Measurements from ENCODE around the gene MARVELD3. TPM values are rescaled to one million over a fixed set of nuclear protein-coding genes. Genes with fewer than 3 reads are reported as not detected.

Gene MARVELD3
- total RNA-seq, 1 donor from 2014 or later, result 2.2 TPM

DNA sequence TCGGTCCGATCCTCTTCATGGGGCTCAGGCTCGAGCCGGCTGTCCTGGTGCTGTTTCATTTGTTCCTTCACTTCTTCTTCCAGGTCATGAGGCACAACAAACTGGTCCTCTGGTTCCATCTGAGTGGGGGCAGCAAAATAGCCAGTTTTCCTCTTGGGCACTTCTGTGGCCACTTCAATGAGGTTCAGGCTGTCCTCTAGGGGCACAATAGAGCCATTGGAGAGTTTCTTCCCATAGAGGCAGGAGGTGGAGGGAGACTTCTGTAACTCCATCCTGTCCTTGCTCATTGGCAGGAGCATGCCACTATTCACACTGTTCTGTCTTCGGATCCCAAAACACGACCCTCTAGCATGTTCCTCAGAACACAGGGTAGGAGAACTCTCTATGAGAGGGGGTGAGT, 22.9 kb downstream of the MARVELD3 start:
- Histone ChIP-seq H3K4me1 (peaks cover 5% of the 10 kb centered on the region), H4K20me1 (ENCODE audit: low read depth) (no peaks in the 10 kb centered on the region), H3K79me2 (ENCODE audit: low read depth) (no peaks in the 10 kb centered on the region), H3F3A (ENCODE audit: low read depth) (peaks cover 6% of the 10 kb centered on the region), H3K9ac (no peak overlapping the region), H3K36me3 (peaks cover 3% of the 10 kb centered on the region), H3K27ac (no peak overlapping the region), H3K4me3 (no peak overlapping the region), H2AFZ (replicated peaks) (no peak overlapping the region), H3K27me3 (no peaks in the 10 kb centered on the region), H3K4me2 (no peak overlapping the region), H3K9me3 (ENCODE audit: low read depth) (no peaks in the 10 kb centered on the region)
- H3K4me3 Mint-ChIP-seq, result no peak overlapping the region
- H3K27ac Mint-ChIP-seq, result no peak overlapping the region
- H3K36me3 Mint-ChIP-seq, result peaks cover 26% of the 10 kb centered on the region
- no peaks in the 10 kb centered on the region for H3K9me3 Mint-ChIP-seq
- no peaks in the 10 kb centered on the region for H3K4me1 Mint-ChIP-seq
- DNase-seq (ENCODE audit: low spot score), result peak; percentile 33
- TF ChIP-seq EZH2phosphoT487 (IDR thresholded peaks at IDR 0.05) (no peak), EZH2 (IDR thresholded peaks at IDR 0.05) (no peak)
- TF ChIP-seq, protein P1, sequence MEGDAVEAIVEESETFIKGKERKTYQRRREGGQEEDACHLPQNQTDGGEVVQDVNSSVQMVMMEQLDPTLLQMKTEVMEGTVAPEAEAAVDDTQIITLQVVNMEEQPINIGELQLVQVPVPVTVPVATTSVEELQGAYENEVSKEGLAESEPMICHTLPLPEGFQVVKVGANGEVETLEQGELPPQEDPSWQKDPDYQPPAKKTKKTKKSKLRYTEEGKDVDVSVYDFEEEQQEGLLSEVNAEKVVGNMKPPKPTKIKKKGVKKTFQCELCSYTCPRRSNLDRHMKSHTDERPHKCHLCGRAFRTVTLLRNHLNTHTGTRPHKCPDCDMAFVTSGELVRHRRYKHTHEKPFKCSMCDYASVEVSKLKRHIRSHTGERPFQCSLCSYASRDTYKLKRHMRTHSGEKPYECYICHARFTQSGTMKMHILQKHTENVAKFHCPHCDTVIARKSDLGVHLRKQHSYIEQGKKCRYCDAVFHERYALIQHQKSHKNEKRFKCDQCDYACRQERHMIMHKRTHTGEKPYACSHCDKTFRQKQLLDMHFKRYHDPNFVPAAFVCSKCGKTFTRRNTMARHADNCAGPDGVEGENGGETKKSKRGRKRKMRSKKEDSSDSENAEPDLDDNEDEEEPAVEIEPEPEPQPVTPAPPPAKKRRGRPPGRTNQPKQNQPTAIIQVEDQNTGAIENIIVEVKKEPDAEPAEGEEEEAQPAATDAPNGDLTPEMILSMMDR (IDR thresholded peaks at IDR 0.05), result peak; percentile 53
- H3K27me3 Mint-ChIP-seq (ENCODE audit: insufficient read depth, low read depth), result peaks cover 3% of the 10 kb centered on the region

- Histone ChIP-seq H2AFZ (replicated peaks) (no peak overlapping the region), H3K79me2 (ENCODE audit: low read depth) (no peaks in the 10 kb centered on the region), H3K9me3 (ENCODE audit: low read depth) (no peaks in the 10 kb centered on the region), H3F3A (ENCODE audit: low read depth) (peaks cover 6% of the 10 kb centered on the region), H3K36me3 (peaks cover 3% of the 10 kb centered on the region), H3K27ac (no peak overlapping the region), H3K27me3 (no peaks in the 10 kb centered on the region), H3K4me3 (no peak overlapping the region), H3K4me2 (no peak overlapping the region), H4K20me1 (ENCODE audit: low read depth) (no peaks in the 10 kb centered on the region), H3K9ac (no peak overlapping the region), H3K4me1 (peaks cover 5% of the 10 kb centered on the region)
- no peak for DNase-seq (ENCODE audit: low spot score)
- Mint-ChIP-seq H3K9me3 (no peaks in the 10 kb centered on the region), H3K36me3 (peaks cover 29% of the 10 kb centered on the region), H3K4me1 (no peaks in the 10 kb centered on the region), H3K27me3 (ENCODE audit: insufficient read depth, low read depth) (no peaks in the 10 kb centered on the region), H3K27ac (no peak overlapping the region), H3K4me3 (no peak overlapping the region)
- TF ChIP-seq EZH2 (IDR thresholded peaks at IDR 0.05), result no peak
- TF ChIP-seq, protein P1 (IDR thresholded peaks at IDR 0.05), result no peak
- TF ChIP-seq EZH2phosphoT487 (IDR thresholded peaks at IDR 0.05), result no peak
Observed at GRCh38 chr16:71649704-71650103, 23.7 kb downstream of the MARVELD3 start.

GRCh38 chr16:71658771-71659170, 32.8 kb downstream of the MARVELD3 start:
- Mint-ChIP-seq H3K9me3 (no peaks in the 10 kb centered on the region), H3K4me3 (no peak overlapping the region), H3K4me1 (no peaks in the 10 kb centered on the region), H3K27me3 (ENCODE audit: insufficient read depth, low read depth) (peaks cover 2% of the 10 kb centered on the region), H3K27ac (no peak overlapping the region), H3K36me3 (peaks cover 25% of the 10 kb centered on the region)
- H4K20me1 ChIP-seq (ENCODE audit: low read depth), result no peaks in the 10 kb centered on the region
- TF ChIP-seq, protein P1 (IDR thresholded peaks at IDR 0.05), result no peak
- TF ChIP-seq EZH2 (IDR thresholded peaks at IDR 0.05) (no peak), EZH2phosphoT487 (IDR thresholded peaks at IDR 0.05) (no peak)
- H3K27me3 ChIP-seq, result no peaks in the 10 kb centered on the region
- H3K9me3 ChIP-seq (ENCODE audit: low read depth), result no peaks in the 10 kb centered on the region
- no peaks in the 10 kb centered on the region for H3K79me2 ChIP-seq (ENCODE audit: low read depth)
- H2AFZ ChIP-seq (replicated peaks), result no peak overlapping the region
- no peak overlapping the region for H3K9ac ChIP-seq
- H3K4me2 ChIP-seq, result no peak overlapping the region
- no peak overlapping the region for H3K4me3 ChIP-seq
- H3K4me1 ChIP-seq, result no peaks in the 10 kb centered on the region
- no peak overlapping the region for H3K27ac ChIP-seq
- peaks cover 4% of the 10 kb centered on the region for H3K36me3 ChIP-seq
- DNase-seq (ENCODE audit: low spot score), result no peak
- H3F3A ChIP-seq (ENCODE audit: low read depth), result no peaks in the 10 kb centered on the region
